Right atrium auricular region (tissue), 2 donors: ENCODE results near the gene AHNAK. TPM values are rescaled to one million over a fixed set of nuclear protein-coding genes. Genes with fewer than 3 reads are reported as not detected.
A peak's percentile ranks its signal among the peaks of the same experiment; 100 is the strongest.
"Not testable (repeated sequence)": the region's sequence is repeated elsewhere in the genome, so short reads cannot be mapped to it uniquely, and the experiment has no call there.

ENCODE experiments used
- DNase-seq: peaks from one replicate; pipeline ENCODE4 v3.0.0-alpha.2; 2019; ENCODE audit warnings: low spot score
- H3K27ac ChIP-seq, 2 donors: fragments of 200-600 bp; sonication (generic); 1 replicate in 1 of 2; 2 replicates in 1 of 2; pipeline ENCODE4 v1.5.1; 2016 to 2019
- H3K27me3 ChIP-seq, 2 donors: fragments of 200-600 bp; sonication (generic); one replicate each; pipeline versions ENCODE4 v1.5.1 to v1.6.0; 2017 to 2019
- H3K36me3 ChIP-seq: fragments of 200-600 bp; sonication (generic); one replicate; pipeline ENCODE4 v1.5.1; 2016
- H3K4me1 ChIP-seq, 2 donors: fragments of 200-600 bp; sonication (generic); one replicate each; pipeline versions ENCODE4 v1.5.1 to v1.6.0; 2017 to 2019
- H3K4me3 ChIP-seq, 2 donors: fragments of 200-600 bp; sonication (generic); 1 replicate in 1 of 2; 2 replicates in 1 of 2; pipeline ENCODE4 v1.5.1; 2017 to 2019; ENCODE audit warnings: mild to moderate bottlenecking in 1 of 2, moderate library complexity in 1 of 2
- H3K9me3 ChIP-seq, 2 donors: fragments of 200-600 bp; sonication (generic); one replicate each; pipeline ENCODE4 v1.5.1; 2019
- CTCF ChIP-seq, 2 donors: fragments of 200-600 bp; sonication (generic); IDR thresholded peaks; one replicate each; pipeline ENCODE4 v1.5.1; 2019; ENCODE audit warnings: antibody characterized with exemption in 2 of 2
- total RNA-seq, 2 donors: library from RNA; depleted of rRNA; stranded (reverse); fragments of >200 nt; gene quantifications; one replicate each; pipeline ENCODE4 v1.1.0, GENCODE V29; 2016

Gene AHNAK
- total RNA-seq, 2 donors from 2014 or later, result 270 to 441 TPM

- peak overlapping the region; percentile 90 to 95 for H3K27ac ChIP-seq
- H3K9me3 ChIP-seq, result no peaks in the 10 kb centered on the region
- H3K36me3 ChIP-seq, result peaks cover 16% of the 10 kb centered on the region
- peaks cover 0 to 81% of the 10 kb centered on the region in 2 donors for H3K4me1 ChIP-seq
- no peaks in the 10 kb centered on the region for H3K27me3 ChIP-seq
- TF ChIP-seq CTCF (IDR thresholded peaks at IDR 0.05), result no peak
- H3K4me3 ChIP-seq, result no peak overlapping the region
- DNase-seq, result no peak
These were observed 8.0 kb upstream of the AHNAK start for GRCh38 chr11:62554387-62555167.

- Histone ChIP-seq H3K27ac (peak overlapping the region; percentile 90 to 95), H3K9me3 (no peaks in the 10 kb centered on the region), H3K4me3 (peak overlapping the region in 1 of 2 donors; percentile 32), H3K4me1 (peaks cover 0 to 87% of the 10 kb centered on the region in 2 donors), H3K36me3 (peaks cover 10% of the 10 kb centered on the region), H3K27me3 (no peaks in the 10 kb centered on the region)
- no peak for DNase-seq
- TF ChIP-seq CTCF (IDR thresholded peaks at IDR 0.05), result no peak
These were observed 7.3 kb upstream of the AHNAK start for GRCh38 chr11:62553839-62554361.

GRCh38 chr11:62553080-62553838 lies 6.7 kb upstream of the AHNAK start:
- Histone ChIP-seq H3K36me3 (peaks cover 3% of the 10 kb centered on the region), H3K4me1 (peaks cover 0 to 93% of the 10 kb centered on the region in 2 donors), H3K4me3 (peak overlapping the region; percentile 7 to 32), H3K27ac (peak overlapping the region; percentile 90 to 95), H3K9me3 (no peaks in the 10 kb centered on the region), H3K27me3 (no peaks in the 10 kb centered on the region)
- peak; percentile 94 for DNase-seq
- no peak for TF ChIP-seq CTCF (IDR thresholded peaks at IDR 0.05)

GRCh38 chr11:62552485-62553079 lies 6.0 kb upstream of the AHNAK start:
- TF ChIP-seq CTCF (IDR thresholded peaks at IDR 0.05), result no peak
- no peaks in the 10 kb centered on the region for H3K9me3 ChIP-seq
- H3K27me3 ChIP-seq, result no peaks in the 10 kb centered on the region
- peak overlapping the region; percentile 90 to 95 for H3K27ac ChIP-seq
- DNase-seq, result no peak
- H3K4me1 ChIP-seq, result peaks cover 0 to 98% of the 10 kb centered on the region in 2 donors
- H3K36me3 ChIP-seq, result no peaks in the 10 kb centered on the region
- peak overlapping the region; percentile 7 to 32 for H3K4me3 ChIP-seq

- peaks cover 0 to 85% of the 10 kb centered on the region in 2 donors for H3K4me1 ChIP-seq
- not testable (repeated sequence) for H3K27me3 ChIP-seq, H3K36me3 ChIP-seq, H3K27ac ChIP-seq, H3K9me3 ChIP-seq, H3K4me3 ChIP-seq, DNase-seq
These were observed 3.9 kb upstream of the AHNAK start for GRCh38 chr11:62550478-62550877.
